NCI-H446 (cell line): ENCODE results near the gene NOC4L.
"Not testable (repeated sequence)": the region's sequence is repeated elsewhere in the genome, so short reads cannot be mapped to it uniquely, and the experiment has no call there.

Experiments
- DNase-seq, 2 experiments: peaks; one replicate each; lab custom pipeline; 2025; lab: John Stamatoyannopoulos, UW

NOC4L gene

DNA sequence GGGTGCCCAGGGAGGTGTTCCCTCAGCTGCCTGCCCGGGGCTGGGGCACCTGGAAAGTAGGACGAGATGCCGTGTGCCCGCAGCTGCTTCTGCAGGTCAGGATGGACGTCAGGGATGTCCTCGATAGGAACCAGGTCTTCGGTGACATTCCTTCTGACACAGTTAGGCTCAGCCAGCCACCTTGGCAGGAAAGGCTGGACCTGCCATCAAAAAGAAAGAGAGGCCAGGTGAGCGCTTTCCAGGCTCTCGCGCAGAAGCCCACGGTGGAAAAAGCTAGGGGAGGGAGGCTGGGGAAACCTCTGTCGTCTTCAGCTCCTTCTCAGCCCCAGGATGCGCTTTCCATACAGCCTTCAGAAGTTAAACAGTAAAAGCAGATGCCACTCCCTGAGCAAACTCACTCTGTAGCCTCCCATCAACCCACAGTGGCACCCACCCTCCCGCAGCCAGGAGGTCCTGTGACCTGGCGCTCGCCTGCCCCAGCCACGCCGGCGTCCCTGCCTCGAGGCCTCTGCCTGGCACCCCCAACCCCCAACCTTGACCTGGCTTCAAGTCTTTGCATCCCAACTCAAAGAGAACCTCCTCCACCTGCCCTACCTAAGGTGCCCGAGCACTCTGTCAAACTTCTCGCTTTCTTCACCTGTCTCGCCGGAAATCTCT is 1.4 kb upstream of the NOC4L start:
- no peak for DNase-seq

DNA sequence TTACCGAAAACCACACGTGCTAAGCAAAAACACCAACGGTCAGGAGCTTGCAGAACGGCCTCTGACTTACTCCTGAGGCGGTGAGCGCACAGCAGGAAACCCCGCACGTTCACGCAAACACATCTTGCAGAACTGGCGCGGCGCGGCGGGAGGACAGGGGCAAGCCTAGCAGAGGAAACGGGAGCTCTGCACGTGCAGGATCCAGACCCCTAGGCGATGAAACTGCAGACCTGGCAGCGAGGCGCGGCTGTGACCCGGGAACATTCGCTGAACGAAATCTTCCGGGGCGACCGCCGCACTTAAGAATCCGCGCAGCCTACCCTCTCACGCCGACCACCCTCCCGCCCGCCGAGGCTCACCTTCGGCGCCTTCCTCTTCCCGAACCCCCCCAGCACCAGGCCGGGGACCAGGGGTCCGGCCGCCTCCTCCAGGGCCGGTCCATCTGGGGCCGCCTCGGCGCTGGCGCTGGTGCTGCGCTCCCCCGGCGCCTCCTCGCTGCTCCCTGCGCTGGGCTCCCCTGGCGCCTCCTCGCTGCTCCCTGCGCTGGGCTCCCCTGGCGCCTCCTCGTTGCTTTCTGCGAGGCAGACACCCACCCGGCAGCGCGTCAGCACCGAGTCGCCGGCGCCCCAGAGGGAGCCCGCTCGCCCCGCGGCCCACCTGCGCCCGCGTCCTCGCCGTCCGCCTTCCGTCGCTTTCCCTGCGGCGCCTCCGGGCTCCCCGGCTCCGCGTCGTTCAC is 753 bp upstream of the NOC4L start:
- DNase-seq = no peak

DNA sequence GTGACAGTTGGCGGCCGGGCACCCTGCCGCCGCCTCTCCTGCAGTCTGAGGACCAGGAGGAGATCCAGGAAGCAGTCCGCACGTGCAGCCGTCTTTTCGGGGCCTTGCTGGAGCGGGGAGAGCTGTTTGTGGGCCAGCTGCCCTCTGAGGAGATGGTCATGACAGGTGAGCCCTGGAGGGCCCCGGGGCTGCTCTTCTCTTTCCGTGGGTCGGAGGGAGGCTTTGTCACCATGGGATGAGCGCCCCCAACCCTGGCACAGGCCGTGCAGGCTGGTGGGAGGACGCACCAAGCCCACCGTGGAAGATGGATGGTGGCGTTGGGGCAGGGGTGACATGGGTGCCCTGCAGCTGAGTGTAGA is 532 bp downstream of the NOC4L start:
- DNase-seq = no peak

DNA sequence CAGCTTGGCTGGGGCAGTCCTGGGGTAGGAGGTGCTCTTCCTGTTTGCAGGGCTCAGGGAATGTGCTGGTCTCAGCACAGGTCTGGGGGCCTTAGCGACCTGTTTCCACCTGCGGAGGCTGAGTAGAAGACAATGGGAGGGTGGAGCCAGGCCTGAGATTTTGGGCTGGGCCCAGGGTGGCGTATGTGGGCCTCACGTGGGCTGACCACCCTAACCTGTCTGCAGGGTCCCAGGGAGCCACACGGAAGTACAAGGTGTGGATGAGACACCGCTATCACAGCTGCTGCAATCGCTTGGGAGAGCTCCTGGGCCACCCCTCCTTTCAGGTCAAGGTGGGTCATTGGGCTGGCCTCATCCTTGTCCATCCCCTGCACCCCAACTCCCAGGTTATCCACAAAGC is 1.1 kb downstream of the NOC4L start:
- DNase-seq = no peak

DNA sequence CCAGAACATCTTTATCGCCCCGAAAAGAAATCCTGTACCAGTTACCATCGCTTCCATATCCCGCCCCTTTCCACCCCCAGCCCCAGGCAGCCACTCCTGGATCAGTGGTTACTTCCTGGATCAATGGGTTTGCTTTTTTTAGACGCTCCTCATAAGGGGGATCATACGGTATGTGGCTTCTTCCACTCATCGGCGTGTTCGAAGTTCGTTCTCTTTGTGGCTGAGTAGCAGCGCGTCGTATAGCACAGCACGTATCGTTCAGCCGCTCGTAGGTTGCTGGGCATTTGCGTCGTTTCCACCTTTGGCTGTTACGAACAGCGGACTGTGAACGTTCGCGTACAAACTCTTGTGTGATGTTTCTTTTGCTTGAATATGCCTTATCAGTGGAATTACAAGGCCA is 1.8 kb downstream of the NOC4L start:
- DNase-seq = no peak

DNA sequence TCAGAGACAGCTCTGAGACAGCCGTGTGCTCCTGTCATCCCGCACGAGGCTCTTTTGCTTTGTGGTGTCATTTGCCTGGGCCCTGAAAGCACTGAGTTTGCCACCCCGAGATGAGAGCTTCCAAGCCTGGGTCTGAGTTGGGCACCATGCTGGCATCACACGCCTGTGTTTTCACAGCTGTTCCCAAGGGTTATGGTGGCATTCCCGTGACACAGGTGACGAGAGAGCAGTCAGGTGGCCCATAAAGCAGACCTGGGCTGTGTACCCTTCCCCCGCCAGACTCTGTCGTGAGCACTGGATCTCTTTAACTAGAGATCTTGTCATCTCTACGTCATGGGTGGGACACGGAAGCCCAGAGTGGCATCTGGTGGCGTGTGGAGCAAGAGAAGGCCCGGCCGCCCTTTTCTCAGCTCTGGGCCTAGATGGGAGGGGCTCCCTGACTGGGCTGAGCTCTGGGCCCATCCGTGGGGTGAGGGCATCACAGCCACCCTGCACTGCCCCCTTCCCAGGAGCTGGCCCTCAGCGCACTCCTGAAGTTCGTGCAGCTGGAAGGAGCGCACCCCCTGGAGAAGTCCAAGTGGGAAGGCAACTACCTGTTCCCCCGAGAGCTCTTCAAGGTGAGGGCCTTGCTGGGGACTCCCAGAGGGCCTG is 2.6 kb downstream of the NOC4L start:
- no peak for DNase-seq

DNA sequence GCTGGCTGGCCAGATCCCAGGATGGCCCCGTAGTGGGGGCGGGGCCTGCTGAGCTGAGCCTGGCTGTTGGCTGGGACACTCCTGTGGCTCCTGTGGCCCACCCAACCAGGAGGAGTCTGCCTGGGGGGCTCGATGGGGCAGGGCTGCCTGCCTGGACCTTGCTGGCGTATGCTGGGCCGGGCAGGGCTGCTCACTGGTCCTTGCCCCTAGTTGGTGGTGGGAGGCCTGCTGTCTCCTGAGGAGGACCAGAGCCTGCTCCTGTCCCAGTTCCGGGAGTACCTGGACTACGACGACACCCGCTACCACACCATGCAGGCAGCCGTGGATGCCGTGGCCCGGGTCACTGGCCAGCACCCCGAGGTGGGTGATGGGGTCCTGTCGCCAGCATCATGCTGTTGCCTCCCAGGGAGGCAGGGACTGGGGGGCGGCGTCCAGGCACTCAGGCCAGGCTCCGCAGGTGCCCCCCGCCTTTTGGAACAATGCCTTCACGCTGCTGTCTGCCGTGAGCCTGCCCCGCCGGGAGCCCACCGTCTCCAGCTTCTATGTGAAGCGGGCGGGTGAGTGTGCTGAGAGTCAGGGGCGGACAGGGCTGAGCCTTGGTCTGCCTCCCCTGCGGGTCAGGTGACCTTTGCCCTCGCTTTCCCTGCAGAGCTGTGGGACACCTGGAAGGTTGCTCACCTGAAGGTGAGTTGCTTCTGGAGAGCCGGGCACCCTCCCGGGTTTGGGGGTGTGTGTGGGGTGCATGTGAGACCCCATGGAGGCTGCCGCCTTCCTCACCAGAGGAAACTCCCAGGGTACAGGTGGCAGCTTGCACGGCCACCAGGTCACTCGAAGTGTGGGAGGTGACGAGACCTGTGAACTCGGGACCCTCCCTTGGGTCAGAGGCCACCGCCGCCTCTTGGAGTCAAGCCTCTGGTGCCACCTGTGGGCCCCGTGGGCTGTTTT is 3.4 kb downstream of the NOC4L start:
- no peak for DNase-seq

DNA sequence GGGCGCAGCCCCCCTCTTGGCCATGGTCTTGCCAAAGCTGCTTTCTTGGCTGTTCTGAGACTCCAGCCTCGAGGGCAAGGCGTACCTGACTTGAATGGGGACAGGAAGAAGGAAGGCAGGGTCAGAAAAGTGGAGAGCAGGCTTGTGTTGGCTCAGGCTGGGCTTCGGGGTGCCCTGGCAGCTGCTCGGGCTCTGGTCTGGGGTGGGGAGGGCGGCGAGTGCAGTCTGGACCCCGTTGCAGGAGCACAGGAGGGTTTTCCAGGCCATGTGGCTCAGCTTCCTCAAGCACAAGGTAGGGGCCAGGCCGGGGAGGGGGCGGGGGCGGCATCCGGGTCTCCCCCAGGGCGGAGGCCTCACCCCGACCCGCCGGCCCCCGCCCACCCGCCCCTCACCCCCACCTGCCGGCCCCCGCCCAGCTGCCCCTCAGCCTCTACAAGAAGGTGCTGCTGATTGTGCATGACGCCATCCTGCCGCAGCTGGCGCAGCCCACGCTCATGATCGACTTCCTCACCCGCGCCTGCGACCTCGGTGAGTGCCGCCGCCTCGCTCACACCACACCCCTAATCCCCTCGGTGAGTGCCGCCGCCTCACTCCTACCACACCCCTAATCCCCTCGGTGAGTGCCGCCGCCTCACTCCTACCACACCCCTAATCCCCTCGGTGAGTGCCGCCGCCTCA is 4.2 kb downstream of the NOC4L start:
- no peak for DNase-seq

DNA sequence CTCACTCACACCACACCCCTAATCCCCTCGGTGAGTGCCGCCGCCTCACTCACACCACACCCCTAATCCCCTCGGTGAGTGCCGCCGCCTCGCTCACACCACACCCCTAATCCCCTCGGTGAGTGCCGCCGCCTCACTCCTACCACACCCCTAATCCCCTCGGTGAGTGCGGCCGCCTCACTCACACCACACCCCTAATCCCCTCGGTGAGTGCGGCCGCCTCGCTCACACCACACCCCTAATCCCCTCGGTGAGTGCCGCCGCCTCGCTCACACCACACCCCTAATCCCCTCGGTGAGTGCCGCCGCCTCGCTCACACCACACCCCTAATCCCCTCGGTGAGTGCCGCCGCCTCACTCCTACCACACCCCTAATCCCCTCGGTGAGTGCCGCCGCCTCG is 5.3 kb downstream of the NOC4L start:
- not testable (repeated sequence) for DNase-seq

DNA sequence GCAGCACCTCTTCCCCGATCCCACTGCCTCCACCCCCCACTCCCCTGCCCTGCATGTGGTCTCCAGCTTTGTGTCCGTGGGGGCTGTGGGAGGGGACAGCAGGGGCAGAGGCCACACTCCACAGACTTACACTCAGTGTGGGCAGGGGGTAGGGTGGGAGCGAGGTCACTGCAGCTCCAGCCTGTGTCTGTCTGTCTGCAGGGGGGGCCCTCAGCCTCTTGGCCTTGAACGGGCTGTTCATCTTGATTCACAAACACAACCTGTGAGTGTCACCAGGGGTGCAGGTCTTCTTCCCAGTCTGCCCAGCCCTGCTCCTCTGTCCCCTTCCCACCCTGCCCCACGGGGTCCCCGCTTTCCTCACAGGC is 6.5 kb downstream of the NOC4L start:
- no peak for DNase-seq

DNA sequence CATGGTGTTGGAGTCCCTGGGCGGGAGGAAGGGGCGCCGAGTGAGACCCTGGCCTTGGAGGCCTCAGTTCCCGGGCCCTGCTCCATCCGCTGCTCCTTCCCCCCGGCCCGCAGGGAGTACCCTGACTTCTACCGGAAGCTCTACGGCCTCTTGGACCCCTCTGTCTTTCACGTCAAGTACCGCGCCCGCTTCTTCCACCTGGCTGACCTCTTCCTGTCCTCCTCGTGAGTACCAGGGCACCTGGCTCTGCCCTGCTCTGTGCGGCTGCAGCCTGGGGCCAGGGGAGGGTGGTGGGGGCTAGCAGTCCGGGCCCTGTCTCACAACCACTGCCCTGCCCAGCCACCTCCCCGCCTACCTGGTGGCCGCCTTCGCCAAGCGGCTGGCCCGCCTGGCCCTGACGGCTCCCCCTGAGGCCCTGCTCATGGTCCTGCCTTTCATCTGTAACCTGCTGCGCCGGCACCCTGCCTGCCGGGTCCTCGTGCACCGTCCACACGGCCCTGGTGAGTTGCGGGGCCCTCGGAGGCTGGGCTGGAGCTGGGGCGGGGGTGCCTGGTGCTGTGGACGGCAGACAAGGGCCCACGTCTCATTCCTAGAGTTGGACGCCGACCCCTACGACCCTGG is 7.0 kb downstream of the NOC4L start:
- DNase-seq = no peak

DNA sequence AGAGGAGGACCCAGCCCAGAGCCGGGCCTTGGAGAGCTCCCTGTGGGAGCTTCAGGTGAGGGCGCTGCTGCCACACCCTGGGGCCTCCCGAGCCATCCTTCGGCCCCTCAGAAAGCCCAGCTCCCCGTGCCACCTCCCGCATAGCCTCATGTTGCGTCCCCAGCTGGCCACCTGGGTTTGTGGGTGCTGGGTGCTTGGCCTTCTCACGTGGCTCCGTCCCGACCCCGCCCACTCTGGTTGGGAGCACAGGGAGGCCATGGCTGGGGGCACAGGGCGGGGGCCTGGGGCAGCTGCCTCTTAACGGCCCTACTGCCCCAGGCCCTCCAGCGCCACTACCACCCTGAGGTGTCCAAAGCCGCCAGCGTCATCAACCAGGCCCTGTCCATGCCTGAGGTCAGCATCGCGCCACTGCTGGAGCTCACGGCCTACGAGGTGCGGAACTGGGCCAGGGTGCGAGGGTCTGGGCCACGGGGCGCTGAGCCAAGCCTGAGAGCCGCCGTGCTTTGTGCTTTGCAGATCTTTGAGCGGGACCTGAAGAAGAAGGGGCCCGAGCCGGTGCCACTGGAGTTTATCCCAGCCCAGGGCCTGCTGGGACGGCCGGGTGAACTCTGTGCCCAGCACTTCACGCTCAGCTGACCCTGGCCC is 7.6 kb downstream of the NOC4L start:
- DNase-seq = no peak

DNA sequence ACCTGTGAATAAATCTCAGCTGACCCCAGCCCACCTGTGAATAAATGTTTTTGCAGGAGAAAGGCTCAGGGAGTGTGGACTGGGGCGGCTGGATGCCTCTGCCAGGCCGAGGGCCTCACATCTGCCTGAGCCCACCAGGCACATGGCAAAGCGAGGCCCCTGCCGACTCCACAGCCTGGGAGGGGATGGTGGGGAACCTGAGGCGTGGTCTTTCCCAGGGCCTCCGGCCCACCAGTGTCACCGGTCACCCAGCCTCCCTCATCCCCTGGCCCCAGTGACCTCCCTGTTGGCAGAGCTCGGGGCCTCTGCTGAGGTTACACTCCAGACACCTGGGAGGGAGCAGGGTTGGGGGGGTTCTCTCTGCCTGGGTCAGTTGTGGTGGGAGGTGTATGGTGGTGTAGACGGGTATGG is 8.2 kb downstream of the NOC4L start:
- no peak for DNase-seq

DNA sequence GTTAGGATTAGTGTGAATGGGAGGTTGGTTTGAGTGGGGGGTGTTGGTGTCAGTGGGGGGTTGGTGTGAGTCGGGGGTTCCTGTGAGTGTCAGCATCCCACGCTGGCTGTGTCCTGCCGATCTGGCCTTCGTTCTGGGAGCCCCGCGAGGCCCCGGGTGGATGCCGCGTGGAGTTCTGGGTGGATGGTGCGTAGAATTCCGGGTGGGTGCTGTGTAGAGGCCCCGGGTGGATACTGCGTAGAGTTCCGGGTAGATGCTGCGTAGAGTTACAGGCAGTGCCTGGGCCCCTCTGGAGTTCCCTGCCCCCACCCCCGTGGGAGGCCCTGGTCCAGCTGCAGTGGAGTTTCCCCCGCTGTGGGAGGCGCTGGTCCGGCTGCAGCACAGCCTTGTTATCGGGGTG is 8.7 kb downstream of the NOC4L start:
- DNase-seq = no peak

DNA sequence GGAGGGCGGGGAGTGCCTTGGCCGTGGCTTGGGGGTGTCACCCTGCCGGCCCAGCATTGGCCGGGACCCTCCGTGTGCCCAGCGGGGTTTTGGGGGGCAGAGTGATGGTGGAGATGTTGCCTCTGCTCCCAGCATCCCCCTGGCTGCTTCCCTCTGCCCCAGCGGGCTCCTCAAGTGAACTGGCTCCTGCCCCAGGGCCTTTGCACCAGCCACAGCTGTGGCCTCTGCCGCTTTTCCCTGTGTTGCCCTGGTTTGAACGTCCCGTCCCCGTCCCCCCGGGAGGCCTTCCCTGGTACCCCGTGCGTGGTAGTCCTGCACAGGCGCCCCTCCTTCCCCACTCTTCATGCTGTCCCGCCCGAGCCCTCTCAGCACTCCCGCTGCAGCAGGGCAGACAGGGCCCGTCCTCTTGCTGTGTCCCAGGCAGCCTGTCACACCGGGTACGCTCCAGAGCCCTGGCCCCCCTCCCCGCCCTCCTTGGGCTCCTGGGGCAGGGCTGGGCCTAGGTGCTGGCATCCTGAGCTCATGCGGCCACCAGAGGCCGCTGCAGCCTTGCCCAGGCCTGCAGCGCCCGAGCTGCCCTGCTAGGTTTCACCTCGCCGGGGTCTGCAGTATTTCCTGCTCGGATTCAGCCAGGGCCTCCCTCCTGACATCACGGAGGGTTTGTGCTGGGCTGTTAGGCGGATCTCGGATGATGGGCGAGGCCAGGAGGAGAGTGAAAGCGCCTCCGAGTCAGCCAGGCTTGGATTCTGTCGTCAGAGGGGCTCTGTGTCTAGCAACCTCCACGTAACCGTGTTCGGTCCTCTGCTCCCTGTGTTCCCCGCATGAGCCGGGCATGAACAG is 9.5 kb downstream of the NOC4L start:
- peak; percentile 39 to 72 for DNase-seq

DNA sequence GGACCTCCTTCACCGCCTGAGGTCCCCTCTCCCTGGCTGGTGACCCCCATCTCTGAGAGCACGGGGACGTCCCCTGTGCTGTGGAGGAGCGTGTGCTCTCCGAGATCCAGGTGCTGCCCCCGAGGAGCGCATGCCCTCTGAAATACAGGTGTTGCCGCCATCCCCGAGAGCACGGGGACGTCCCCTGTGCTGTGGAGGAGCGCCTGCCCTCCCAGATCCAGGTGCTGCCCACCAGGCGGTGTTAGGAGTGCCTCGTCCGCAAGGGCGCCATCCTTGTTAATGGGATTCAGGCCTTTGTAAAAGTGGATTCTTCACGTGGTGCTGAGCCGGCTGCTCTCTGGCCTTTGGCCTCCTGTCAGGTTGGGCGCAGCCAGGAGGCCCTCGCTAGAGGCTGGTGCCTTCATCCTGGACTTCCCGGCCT is 10.1 kb downstream of the NOC4L start:
- DNase-seq = no peak

DNA sequence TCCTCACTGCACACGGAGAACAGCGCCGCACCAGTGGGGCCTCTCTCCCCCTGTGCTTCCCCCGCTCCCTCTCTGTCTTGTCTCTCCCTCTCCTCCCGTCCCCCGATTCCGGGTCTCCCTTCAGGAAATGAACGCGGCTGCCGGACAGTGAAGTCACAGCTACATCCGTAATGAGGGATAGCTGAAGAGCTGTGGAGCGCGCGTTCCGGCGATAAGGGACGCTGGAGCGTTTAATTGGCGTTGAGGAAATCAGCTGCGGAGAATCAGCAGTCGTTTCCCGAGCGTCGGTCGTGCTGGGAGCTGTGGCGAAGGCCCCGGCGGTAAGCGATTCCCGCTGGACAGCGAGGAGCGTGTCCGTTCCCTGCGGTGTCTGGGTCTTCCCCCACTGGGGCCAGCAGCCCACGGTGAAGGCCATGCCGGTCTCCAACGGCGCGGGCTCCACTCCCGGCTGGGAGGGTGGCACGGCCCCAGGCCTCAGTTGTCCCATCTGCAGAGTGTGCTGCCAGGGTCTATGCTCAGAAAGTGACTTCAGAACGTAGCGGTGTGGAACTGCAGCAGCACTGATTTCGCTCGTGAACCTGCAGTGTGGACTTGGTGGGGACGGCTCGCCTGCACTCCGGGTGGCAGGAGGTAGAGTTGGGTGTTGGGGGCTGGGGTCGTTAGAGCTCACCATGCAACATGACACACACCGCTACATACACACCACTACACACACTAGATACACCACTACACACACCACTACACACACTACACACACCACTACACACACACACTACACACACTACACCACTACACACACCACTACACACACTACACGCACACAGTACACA is 10.9 kb downstream of the NOC4L start:
- DNase-seq = no peak

DNA sequence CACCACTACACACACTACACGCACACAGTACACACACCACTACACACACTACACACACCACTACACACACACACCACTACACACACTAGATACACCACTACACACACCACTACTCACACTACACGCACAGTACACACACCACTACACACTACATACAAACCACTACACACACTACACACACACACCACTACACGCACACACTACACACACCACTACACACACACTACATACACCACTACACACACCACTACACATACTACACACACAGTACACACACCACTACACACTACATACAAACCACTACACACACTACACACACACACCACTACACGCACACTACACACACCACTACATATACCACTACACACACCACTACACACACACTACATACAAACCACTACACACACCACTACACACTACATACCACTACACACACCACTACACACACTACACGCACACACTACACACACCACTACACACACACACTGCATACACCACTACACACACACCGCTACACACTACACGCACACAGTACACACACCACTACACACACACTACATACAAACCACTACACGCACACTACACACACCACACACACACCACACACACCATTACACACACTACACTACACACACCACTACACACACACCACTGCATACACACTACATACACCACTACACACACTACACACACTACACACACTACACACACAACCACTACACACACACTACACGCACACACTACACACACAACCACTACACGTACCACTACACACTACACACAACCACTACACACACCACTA is 11.7 kb downstream of the NOC4L start:
- no peak for DNase-seq
